Esophagus muscularis mucosa (tissue), 3 donors: ENCODE data around the gene OTOF.

Experiments
- CTCF ChIP-seq, 3 experiments: fragments of 200-600 bp in 2 of 3; fragments of 450-650 bp in 1 of 3; sonication (generic) in 2 of 3; IDR thresholded peaks; one replicate each; pipeline ENCODE4 v1.5.1; 2017 to 2019; ENCODE audit warnings: antibody characterized with exemption in 3 of 3, mild to moderate bottlenecking in 2 of 3, moderate library complexity in 1 of 3
- POLR2A ChIP-seq: fragments of 450-650 bp; IDR thresholded peaks from one replicate; pipeline ENCODE4 v1.6.1; 2017; ENCODE audit warnings: antibody characterized with exemption, moderate library complexity, mild to moderate bottlenecking, low read depth
- POLR2AphosphoS5 ChIP-seq, 2 donors: sonication (generic); formaldehyde crosslinking; IDR thresholded peaks; one replicate each; pipeline ENCODE4 v1.6.1; 2017; ENCODE audit warnings: antibody characterized with exemption in 2 of 2

DNA sequence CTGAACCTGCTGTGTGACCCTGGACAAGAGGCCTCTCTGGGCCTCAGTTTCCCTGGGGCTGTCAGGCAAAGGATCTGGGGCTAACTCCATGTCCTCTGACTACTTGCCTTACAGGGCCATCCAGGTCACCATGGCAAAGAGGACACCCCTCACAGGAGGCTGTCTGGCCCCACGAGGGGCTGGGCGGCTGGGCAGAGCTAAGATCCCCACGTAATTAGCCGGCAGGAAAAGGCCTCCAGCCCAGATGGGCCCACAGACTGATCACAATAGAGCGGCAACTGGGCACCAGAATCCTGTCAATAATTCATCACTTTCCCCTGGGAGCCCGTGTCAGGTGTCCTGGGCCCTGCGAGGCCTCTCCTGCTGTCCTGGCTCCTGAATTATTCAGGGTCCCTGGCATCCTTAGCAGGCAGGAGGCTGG lies 44.8 kb upstream of the OTOF start:
- TF ChIP-seq CTCF (IDR thresholded peaks at IDR 0.05) (no peak), POLR2A (no peak), POLR2AphosphoS5 (IDR thresholded peaks at IDR 0.05) (no peak)
